Lung (tissue), 12 donors: Measurements from ENCODE around the gene RASSF7. TPM values are rescaled to one million over a fixed set of nuclear protein-coding genes. Genes with fewer than 3 reads are reported as not detected.

Source experiments
- ATAC-seq: fragments of 200-7000 bp; cut with Tn5 transposase; one replicate; pipeline ENCODE4 v1.9.1; 2020; ENCODE audit warnings: moderate number of reproducible peaks; ENCODE audit not compliant: insufficient read depth, low FRiP score
- DNase-seq, 3 donors: peaks; one replicate each; pipeline ENCODE4 v3.0.0-alpha.2; 2013 to 2017
- H3K27ac ChIP-seq, 2 donors: one replicate each; pipeline ENCODE4 v1.5.1; 2013; ENCODE audit warnings: mild to moderate bottlenecking in 2 of 2, moderate library complexity in 2 of 2, control low read depth in 1 of 2, inconsistent platforms in 1 of 2, low read depth in 1 of 2, low read length in 1 of 2
- H3K27me3 ChIP-seq, 3 donors: one replicate each; pipeline ENCODE4 v1.5.1; 2013; ENCODE audit warnings: low read length in 2 of 3; ENCODE audit not compliant: control insufficient read depth in 3 of 3, insufficient read depth in 3 of 3
- H3K36me3 ChIP-seq, 4 donors: one replicate each; pipeline ENCODE4 v1.5.1; 2013; ENCODE audit warnings: low read length in 4 of 4, mild to moderate bottlenecking in 1 of 4, moderate library complexity in 1 of 4; ENCODE audit not compliant: control insufficient read depth in 4 of 4, insufficient read depth in 4 of 4
- H3K4me1 ChIP-seq, 5 donors: one replicate each; pipeline ENCODE4 v1.5.1; 2013; ENCODE audit warnings: low read length in 5 of 5, mild to moderate bottlenecking in 2 of 5, moderate library complexity in 1 of 5; ENCODE audit not compliant: control insufficient read depth in 5 of 5, insufficient read depth in 5 of 5
- H3K4me3 ChIP-seq: one replicate; pipeline ENCODE4 v1.5.1; 2013; ENCODE audit warnings: mild to moderate bottlenecking, control low read depth, moderate library complexity
- H3K9ac ChIP-seq, 2 donors: one replicate each; pipeline ENCODE4 v1.5.1; 2013; ENCODE audit warnings: low read length in 2 of 2, control low read depth in 1 of 2; ENCODE audit not compliant: insufficient read depth in 1 of 2
- H3K9me3 ChIP-seq, 4 donors: one replicate each; pipeline ENCODE4 v1.5.1; 2013; ENCODE audit warnings: low read length in 3 of 4, mild to moderate bottlenecking in 1 of 4, moderate library complexity in 1 of 4; ENCODE audit not compliant: control insufficient read depth in 4 of 4, insufficient read depth in 3 of 4
- CTCF ChIP-seq: IDR thresholded peaks from 2 replicates; pipeline ENCODE4 v1.5.1; 2012; ENCODE audit warnings: mild to moderate bottlenecking; ENCODE audit errors: control extremely low read depth, extremely low read depth
- WGBS, 2 donors: extraction: QIAGEN DNeasy Blood & Tissue Kit; methylation state at CpG; one replicate each; pipeline ENCODE4 v1.1.7; 2013; 5-methylcytosine and 5-hydroxymethylcytosine counted together
- polyA plus RNA-seq, 2 donors: library from polyadenylated mRNA; stranded (reverse); fragments of 200-250 nt; gene quantifications; one replicate each; pipeline ENCODE4 v1.2.1, GENCODE V29; 2013
- total RNA-seq, 2 donors: library from RNA; depleted of rRNA in 1 of 2; stranded (reverse); fragments of >200 nt in 1 of 2; gene quantifications; one replicate each; pipeline ENCODE4 v1.2.1, GENCODE V29; 2014 to 2021
- donor health status: control.
- donor health status: control.
- donor health status: Bipolar disorder and iron deficiency.
- donor health status: healthy.
- donor health status: DM: yes; HTN: yes; CAD: no.

Gene RASSF7
- total and polyA plus RNA-seq, 4 donors, result 47.9 to 153 (median 66.4) TPM

- ATAC-seq (no peak), DNase-seq (no peak)
- H3K27ac ChIP-seq, result no peak overlapping the region
- H3K4me1 ChIP-seq, result peaks cover 4 to 34% (median 15%) of the 10 kb centered on the region in 5 donors
- H3K9ac ChIP-seq, result peak overlapping the region; percentile 61 to 76
- no peak for TF ChIP-seq CTCF
- peak overlapping the region; percentile 99 for H3K4me3 ChIP-seq
- 54 to 71% methylated on average over 6 of the region's 6 CpGs for WGBS, 2 donors
- peaks cover 0 to 5% (median 0%) of the 10 kb centered on the region in 3 donors for H3K27me3 ChIP-seq
- H3K36me3 ChIP-seq, result peaks cover 0 to 9% (median 6%) of the 10 kb centered on the region in 4 donors
- H3K9me3 ChIP-seq, result no peaks in the 10 kb centered on the region
Observed at GRCh38 chr11:577611-577894, 16.8 kb downstream of the RASSF7 start.

GRCh38 chr11:578276-579035, 17.7 kb downstream of the RASSF7 start:
- peaks cover 0 to 12% (median 8%) of the 10 kb centered on the region in 4 donors for H3K36me3 ChIP-seq
- H3K4me1 ChIP-seq, result peaks cover 4 to 34% (median 12%) of the 10 kb centered on the region in 5 donors
- ATAC-seq (no peak), DNase-seq (no peak)
- H3K27ac ChIP-seq, result no peak overlapping the region
- H3K9me3 ChIP-seq, result no peaks in the 10 kb centered on the region
- peaks cover 0 to 5% (median 0%) of the 10 kb centered on the region in 3 donors for H3K27me3 ChIP-seq
- WGBS, 2 donors, result 75 to 83% methylated on average over 21 of the region's 21 CpGs
- no peak for TF ChIP-seq CTCF
- H3K4me3 ChIP-seq, result peak overlapping the region; percentile 3
- no peak overlapping the region for H3K9ac ChIP-seq

GRCh38 chr11:579830-580601, 19.2 kb downstream of the RASSF7 start:
- 82 to 87% methylated on average over 20 of the region's 20 CpGs for WGBS, 2 donors
- peaks cover 0 to 2% (median 0%) of the 10 kb centered on the region in 3 donors for H3K27me3 ChIP-seq
- ATAC-seq, result no peak
- H3K9ac ChIP-seq, result no peak overlapping the region
- H3K4me3 ChIP-seq, result no peak overlapping the region
- peaks cover 0 to 21% (median 15%) of the 10 kb centered on the region in 4 donors for H3K36me3 ChIP-seq
- no peak overlapping the region for H3K27ac ChIP-seq
- H3K4me1 ChIP-seq, result peaks cover 0 to 30% (median 12%) of the 10 kb centered on the region in 5 donors
- no peak for DNase-seq
- no peaks in the 10 kb centered on the region for H3K9me3 ChIP-seq
- no peak for TF ChIP-seq CTCF
